Right atrium auricular region (tissue), 2 donors: ENCODE measurements around the gene CABP4. TPM values are rescaled to one million over a fixed set of nuclear protein-coding genes. Genes with fewer than 3 reads are reported as not detected.
A peak's percentile ranks its signal among the peaks of the same experiment; 100 is the strongest.

Source experiments
- DNase-seq: peaks from one replicate; pipeline ENCODE4 v3.0.0-alpha.2; 2019; ENCODE audit warnings: low spot score
- H3K27ac ChIP-seq, 2 donors: fragments of 200-600 bp; sonication (generic); 1 replicate in 1 of 2; 2 replicates in 1 of 2; pipeline ENCODE4 v1.5.1; 2016 to 2019
- H3K27me3 ChIP-seq, 2 donors: fragments of 200-600 bp; sonication (generic); one replicate each; pipeline versions ENCODE4 v1.5.1 to v1.6.0; 2017 to 2019
- H3K36me3 ChIP-seq: fragments of 200-600 bp; sonication (generic); one replicate; pipeline ENCODE4 v1.5.1; 2016
- H3K4me1 ChIP-seq, 2 donors: fragments of 200-600 bp; sonication (generic); one replicate each; pipeline versions ENCODE4 v1.5.1 to v1.6.0; 2017 to 2019
- H3K4me3 ChIP-seq, 2 donors: fragments of 200-600 bp; sonication (generic); 1 replicate in 1 of 2; 2 replicates in 1 of 2; pipeline ENCODE4 v1.5.1; 2017 to 2019; ENCODE audit warnings: mild to moderate bottlenecking in 1 of 2, moderate library complexity in 1 of 2
- H3K9me3 ChIP-seq, 2 donors: fragments of 200-600 bp; sonication (generic); one replicate each; pipeline ENCODE4 v1.5.1; 2019
- CTCF ChIP-seq, 2 donors: fragments of 200-600 bp; sonication (generic); IDR thresholded peaks; one replicate each; pipeline ENCODE4 v1.5.1; 2019; ENCODE audit warnings: antibody characterized with exemption in 2 of 2
- total RNA-seq, 2 donors: library from RNA; depleted of rRNA; stranded (reverse); fragments of >200 nt; gene quantifications; one replicate each; pipeline ENCODE4 v1.1.0, GENCODE V29; 2016

The CABP4 gene
- total RNA-seq, 2 donors from 2014 or later: 1.3 TPM; not detected in 1

- TF ChIP-seq CTCF (IDR thresholded peaks at IDR 0.05): peak in 1 of 2 donors; percentile 13
- Histone ChIP-seq H3K27ac (peak within 1 kb of the TSS; percentile 90), H3K9me3 (no peaks in the 10 kb centered on the region), H3K4me1 (peaks cover 0 to 25% of the 10 kb centered on the region in 2 donors), H3K36me3 (peaks cover 28% of the 10 kb centered on the region), H3K4me3 (peak within 1 kb of the TSS; percentile 78 to 98), H3K27me3 (no peaks in the 10 kb centered on the region)
- peak; percentile 99 for DNase-seq
These were observed 26.8 kb upstream of the CABP4 start, which contains the start of gene RPS6KB2 for GRCh38 chr11:67428052-67429001. Gene RPS6KB2, plus strand, starts transcription at chr11:67428494. Its CDS starts 52 bp downstream, at chr11:67428546.

GRCh38 chr11:67429038-67429668 is 26.0 kb upstream of the CABP4 start:
- no peak for TF ChIP-seq CTCF (IDR thresholded peaks at IDR 0.05)
- DNase-seq: no peak

GRCh38 chr11:67429722-67430121 is 25.4 kb upstream of the CABP4 start:
- Histone ChIP-seq H3K36me3 (peaks cover 42% of the 10 kb centered on the region), H3K9me3 (no peaks in the 10 kb centered on the region), H3K4me1 (peaks cover 0 to 25% of the 10 kb centered on the region in 2 donors), H3K27ac (no peak overlapping the region), H3K4me3 (no peak overlapping the region), H3K27me3 (no peaks in the 10 kb centered on the region)
- no peak for TF ChIP-seq CTCF (IDR thresholded peaks at IDR 0.05)
- no peak for DNase-seq

More at GRCh38 chr11:67429038-67429668, 26.0 kb upstream of the CABP4 start:
- Histone ChIP-seq H3K27ac (peak overlapping the region; percentile 90), H3K36me3 (peaks cover 36% of the 10 kb centered on the region), H3K9me3 (no peaks in the 10 kb centered on the region), H3K4me1 (peaks cover 0 to 25% of the 10 kb centered on the region in 2 donors), H3K27me3 (no peaks in the 10 kb centered on the region), H3K4me3 (peak overlapping the region; percentile 78 to 98)

DNA sequence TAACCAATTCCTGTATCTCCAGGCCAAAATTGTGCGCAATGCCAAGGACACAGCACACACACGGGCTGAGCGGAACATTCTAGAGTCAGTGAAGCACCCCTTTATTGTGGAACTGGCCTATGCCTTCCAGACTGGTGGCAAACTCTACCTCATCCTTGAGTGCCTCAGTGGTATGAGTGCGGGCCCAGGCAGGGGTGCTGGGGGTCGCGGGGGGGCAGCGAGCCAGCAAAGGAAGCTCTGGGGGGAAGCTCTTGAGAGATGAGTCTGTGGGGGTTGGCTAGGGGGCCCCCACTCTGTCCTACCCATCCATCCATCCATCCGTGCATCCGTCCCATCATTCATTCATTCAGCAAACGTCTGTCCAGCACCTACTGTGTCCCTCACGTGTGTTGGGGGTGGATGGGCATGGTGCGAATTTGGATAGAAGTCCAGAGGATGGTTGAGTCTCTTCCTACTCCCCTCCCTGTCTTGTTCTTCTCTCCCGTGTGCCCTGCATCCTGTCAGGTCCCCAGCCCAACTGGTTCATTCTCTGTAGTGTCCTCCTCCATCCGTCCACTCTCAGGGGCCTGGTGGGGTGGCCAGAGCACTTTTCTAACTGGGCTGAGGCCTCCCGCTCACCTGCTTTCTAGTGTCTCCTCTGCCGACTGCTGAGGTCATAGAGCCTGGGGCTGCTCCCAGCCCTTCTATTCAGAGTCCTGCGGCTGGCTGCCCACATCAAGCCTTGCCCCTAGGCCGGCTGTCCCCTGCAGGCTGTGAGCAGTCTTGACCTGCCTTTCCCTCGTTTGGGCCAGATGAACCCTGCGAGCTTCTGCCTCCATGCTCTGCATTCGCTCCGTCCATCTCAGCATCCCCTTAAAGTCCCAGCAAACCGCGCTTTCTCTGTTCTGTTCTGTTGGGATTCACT is 23.6 kb upstream of the CABP4 start:
- DNase-seq: no peak
- TF ChIP-seq CTCF (IDR thresholded peaks at IDR 0.05): no peak
- no peak overlapping the region for H3K4me3 ChIP-seq

DNA sequence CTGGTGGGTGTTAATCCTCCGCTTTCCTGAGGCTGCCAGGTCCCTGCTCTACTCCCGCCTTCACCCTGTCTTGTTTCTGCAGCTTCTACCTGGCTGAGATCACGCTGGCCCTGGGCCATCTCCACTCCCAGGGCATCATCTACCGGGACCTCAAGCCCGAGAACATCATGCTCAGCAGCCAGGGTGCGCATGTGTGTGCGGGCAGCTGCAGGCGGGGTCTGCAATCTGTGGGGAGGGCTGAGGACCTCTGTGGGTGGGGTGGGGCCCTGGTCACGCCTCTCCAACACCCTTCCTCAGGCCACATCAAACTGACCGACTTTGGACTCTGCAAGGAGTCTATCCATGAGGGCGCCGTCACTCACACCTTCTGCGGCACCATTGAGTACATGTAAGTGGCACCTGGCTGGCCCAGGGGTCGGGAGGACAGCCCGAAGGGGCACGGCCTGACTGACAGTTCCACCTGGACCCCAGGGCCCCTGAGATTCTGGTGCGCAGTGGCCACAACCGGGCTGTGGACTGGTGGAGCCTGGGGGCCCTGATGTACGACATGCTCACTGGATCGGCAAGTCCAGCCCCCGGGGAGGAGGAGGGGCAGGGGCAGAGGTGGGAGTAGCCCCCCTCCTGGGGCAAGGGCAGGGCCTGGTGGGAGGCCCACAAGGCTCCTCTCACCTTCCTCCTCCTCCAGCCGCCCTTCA is 22.4 kb upstream of the CABP4 start:
- Histone ChIP-seq H3K27me3 (no peaks in the 10 kb centered on the region), H3K27ac (no peak overlapping the region), H3K9me3 (no peaks in the 10 kb centered on the region), H3K4me3 (no peak overlapping the region), H3K36me3 (peaks cover 59% of the 10 kb centered on the region), H3K4me1 (peaks cover 0 to 39% of the 10 kb centered on the region in 2 donors)
- no peak for DNase-seq
- no peak for TF ChIP-seq CTCF (IDR thresholded peaks at IDR 0.05)

More for the DNA sequence above, 23.6 kb upstream of the CABP4 start:
- H3K27ac ChIP-seq: no peak overlapping the region
- H3K4me1 ChIP-seq: peaks cover 0 to 32% of the 10 kb centered on the region in 2 donors
- H3K36me3 ChIP-seq: peaks cover 52% of the 10 kb centered on the region
- no peaks in the 10 kb centered on the region for H3K9me3 ChIP-seq
- no peaks in the 10 kb centered on the region for H3K27me3 ChIP-seq
